Retina (tissue), 1 donor: ENCODE measurements around the gene COL18A1.
"Not testable (repeated sequence)": the region's sequence is repeated elsewhere in the genome, so short reads cannot be mapped to it uniquely, and the experiment has no call there.

Experiments
- DNase-seq: peaks from one replicate; pipeline ENCODE4 v3.0.0-alpha.2; 2016

COL18A1 gene

DNA sequence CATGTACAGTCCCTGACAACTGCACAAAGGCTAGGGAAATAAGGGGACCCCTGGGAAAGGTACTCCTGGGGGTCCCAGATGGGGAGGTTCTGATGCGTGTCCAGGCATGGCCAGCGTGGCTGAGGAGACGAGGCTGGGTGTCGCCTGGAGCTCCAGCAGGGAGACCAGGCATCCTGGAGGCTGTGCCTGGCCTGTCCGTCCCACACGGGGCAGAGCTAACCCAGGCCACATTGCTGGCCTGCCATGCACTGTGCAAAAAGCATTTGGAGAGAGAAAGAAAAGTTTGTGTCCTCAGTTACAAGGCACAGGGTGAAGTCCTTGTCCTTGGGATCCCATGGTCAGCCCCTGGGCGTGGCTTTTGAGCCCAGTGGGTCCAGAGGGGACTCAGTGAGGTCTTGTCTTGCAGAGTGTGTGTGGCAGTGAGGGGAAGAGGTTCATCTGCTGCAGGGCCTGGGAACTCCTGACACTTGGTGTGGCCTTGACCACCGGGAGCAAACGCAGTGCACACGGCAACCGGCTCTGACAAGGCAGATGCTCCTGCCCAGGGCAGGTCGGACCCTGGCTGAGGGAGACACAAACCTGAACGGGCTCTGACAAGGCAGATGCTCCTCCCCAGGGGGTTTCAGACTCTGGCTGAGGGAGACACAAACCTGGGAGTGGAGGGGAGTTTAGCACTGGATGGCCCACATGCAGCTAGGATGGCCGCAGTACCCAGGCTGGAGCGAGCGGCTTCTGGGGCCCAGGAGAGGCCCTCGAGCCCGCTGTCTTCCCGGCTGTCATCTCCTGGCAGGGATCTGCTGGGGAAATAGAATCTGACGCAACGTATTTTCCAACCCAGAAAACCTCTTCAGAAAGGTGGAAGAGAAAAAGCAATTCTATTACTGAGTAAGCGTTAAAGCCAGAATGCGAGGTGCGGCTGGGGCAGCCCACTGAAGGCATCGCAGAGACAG lies 37.3 kb upstream of the COL18A1 start:
- no peak for DNase-seq

DNA sequence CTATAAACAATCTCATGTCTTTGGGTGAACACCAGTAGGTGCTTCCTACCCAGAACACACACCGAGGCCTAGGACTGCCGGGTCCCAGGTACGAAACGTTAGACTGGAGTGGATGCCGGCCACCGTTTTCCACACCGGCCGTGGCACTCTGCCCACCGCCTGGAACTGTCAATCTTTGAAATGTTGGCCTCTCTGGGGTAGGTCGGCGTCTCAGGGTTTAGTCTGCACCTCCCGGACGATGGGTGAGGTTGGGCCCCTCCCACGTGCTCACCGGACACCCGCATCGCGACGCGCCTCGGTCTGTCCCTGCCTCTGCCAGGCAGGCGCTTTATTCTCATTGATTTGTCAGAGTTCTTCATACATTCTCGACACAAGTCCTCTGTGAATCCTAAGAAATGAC lies 35.9 kb upstream of the COL18A1 start:
- not testable (repeated sequence) for DNase-seq

DNA sequence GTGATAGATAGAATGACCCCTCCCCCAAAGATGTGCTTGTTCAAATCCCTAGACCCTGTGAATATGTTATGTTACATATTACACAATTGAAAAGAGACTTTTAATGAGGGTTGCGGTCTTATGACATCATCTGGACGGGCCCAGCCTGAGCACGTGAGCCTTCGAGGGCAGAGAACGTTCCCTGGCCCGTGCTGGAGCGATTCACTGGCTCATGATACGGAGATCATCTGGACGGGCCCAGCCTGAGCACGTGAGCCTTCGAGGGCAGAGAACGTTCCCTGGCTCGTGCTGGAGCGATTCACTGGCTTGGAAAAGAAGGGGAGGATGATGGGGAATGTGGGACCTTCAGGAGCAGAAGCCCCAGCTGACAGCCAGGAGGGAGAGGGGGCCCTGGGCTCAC lies 34.4 kb upstream of the COL18A1 start:
- DNase-seq = no peak

DNA sequence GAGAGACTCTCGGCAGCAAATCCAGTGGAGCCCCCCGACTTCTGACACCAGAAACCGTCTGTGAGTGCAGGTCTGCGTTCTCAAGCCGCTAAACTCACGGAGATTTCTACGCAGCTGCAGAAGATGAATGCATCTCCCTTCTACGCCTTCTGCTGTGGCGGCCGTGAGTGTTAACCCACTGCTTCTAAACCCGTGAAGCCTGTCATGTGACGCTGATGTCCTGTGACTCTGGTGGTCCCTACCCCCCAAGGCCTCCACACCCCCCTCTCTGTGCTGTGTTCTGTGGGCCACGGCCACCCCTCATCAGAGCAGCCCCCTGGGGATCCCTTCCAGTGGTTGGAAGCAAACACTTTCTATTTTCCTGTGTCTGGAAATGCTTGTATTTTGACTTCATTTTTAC lies 33.9 kb upstream of the COL18A1 start:
- DNase-seq = peak; percentile 49

DNA sequence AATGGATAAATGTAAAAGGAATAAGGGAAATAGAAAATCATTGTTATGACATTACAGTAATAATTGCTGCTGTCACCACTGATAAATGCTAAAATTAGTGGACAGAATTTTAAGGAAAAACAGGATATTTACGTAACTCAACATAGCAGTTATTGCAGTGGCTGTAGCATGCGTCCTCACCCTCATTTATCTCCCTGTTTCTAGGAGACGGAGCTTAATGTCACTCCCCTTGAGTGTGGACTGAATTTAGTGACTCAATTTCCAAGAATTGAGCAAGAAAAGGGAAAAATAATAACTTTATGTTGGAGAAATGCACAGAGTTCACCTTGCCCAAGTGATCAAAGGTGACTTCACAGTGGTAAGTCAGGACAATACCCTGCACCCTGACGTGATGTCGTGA lies 33.3 kb upstream of the COL18A1 start:
- no peak for DNase-seq

DNA sequence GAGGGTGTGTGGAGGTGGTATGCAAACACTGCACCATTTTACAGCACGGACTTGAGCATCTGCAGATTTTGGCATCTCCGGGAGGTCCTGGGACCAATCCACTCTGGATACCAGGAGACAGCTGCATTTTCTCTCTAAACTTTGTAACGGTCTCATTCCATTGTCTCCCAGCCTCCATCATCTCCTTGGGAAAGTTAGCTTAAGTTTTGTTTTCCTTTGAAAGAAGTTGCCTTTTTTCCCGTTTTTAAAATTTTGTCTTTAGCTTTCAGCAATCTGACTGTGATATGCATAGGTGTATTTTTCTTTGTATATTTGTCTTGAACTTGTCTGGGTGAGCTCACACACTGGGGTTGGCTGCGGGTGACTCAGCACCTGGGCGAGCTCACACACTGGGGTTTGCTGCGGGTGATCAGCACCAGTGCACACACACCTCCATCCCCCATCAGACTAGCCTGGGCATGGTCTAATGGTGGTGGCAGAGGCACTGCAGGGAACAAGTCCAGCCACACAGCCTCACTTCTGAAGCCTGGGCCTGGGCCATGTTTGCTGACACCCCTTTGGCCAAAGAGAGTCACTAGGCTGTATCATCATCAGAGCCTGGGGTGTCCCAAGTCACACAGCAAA lies 32.1 kb upstream of the COL18A1 start:
- DNase-seq = no peak

DNA sequence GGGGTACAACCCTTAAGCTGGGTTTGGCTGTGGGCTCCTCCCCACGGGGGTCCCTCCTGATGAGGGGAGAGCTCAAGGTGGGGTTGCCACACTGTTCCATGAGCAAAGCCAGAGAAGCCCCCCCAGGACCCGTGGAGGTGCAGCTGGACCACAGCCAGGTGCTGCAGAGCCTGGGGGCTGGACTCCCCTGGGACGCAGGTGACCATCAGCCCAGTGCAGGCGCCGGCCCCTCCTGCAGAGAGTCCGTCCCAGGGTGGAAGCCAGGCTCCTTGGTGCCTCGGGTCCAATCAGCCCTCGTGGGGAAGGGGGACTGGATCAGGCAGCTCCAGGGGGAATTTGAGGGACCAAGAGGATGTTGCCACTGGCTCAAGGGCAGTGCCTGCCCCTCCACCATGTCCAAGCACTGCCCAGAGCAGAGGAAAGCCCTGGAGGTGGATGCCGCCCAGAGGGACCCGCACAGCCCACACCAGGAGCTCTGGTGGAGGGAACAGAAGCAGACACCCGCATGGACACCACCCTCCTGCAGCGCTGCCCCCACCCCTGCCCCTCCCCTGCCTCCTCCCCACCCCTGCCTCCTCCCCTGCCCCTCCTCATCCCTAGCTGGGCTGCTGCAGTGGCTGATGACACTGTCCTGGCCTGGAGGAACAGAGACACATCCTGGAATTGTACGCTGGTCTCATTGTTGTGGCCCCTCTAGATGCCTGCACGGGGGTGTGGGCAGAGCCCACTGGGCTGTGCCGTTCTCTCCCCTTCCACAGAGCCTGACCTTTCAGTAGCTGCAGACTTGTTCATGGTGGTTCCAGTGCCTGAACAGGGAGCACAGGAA lies 30.8 kb upstream of the COL18A1 start:
- no peak for DNase-seq

DNA sequence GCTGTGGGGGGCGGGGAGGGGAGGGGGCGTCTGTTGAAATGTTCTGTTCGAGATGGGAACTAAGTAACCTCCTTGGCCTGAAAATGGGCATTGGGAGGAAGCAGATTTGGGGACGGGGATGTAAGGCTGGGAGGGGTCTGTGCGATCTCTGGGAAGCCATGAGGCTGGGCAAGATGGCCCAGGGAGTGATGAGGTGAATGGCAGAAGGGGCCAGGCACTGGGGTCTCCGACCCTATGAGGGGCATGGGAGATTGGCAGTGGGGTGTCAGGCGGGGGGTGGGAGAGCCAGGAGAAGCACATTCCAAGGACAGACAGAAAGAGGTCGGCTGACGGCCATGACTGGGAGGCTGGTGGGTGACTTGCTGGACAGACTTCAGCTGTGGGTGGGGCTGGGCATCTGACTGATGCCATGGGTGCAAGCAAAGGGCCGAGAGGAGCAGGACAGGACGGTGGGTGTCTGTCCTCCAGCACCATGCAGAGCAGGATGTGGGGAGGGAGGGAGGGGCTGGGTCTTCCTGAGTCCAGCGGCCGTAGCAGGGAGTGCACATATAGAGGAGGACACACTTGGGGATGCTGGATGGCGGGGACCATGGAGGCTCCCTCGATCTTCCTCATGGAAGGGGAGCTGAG lies 30.0 kb upstream of the COL18A1 start:
- DNase-seq = no peak

DNA sequence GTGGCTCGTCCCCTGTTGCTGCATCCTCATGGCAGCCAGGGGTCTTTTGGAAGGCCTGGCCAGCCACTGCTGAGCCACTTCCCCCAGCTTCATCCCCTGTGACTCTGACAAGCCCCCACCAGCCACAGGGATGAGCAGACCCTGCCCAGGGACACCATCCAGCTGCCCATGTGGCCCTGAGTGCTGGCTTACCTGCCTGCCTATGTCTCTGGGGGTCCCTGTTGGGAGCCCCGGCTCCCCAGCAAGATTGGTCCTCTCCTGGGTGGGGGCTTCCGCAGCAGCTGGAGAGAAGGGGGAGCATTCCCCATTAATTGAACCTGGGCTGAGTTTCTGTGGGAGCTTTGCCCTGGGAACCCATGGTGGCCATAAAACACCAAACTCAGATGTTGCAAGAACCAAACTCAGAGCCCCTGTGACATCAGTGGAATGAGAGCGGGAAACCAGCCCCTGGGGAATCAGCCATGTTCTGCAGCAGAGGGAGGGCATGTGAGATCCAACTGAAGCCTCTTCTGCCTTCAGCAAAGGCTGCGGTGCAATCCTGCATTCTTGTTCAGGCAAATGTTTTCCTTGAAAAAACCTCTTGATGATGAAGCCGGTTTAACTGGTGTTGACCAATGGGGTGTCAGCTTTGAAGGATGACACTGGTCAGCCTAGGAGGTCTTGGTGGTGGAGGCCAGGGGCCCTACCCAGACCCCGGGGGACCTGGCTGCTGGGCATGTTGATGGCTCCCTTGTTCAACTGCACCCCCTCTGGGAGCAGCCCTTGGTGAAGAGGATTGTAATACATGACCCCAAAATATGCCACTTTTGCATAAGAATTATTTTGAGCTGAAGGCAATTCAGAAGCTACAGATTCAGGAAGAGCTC lies 28.3 kb upstream of the COL18A1 start:
- no peak for DNase-seq

DNA sequence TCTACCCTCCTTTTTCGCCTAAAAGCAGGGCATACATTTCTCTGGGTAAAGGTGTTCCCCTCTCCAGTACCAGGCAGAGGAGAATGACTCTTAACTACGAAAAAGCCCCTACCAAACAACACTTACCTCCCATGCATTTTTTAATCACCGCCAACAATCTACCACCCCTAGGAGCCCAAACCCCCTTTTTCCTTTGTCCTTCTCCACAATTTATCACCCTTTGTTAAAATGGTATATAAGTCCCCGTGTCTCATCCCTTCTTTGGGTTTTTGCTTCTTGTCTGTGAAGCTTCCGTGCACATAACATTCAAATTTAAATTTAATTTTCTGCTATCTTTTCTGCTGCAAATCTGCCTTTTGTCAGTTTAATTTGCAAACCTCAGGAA lies 27.6 kb upstream of the COL18A1 start:
- DNase-seq = no peak

DNA sequence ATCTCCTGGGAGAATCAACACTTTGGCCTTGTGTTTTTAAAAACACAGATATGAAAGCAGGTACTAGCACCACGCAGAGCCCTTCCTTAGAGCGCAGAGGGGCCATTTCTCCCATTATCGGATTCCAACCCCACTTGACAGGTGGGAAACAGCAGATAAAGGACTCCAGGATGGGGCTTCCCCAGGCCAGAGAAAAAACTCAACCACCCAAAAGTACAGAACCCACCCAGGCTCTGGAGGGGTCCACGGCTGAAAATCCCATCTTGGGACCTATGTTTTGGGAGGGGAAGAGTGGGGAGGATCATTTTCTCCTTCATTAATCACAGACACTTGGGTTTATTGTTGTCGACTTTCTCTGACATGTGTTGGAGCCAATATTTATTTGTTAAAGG lies 27.1 kb upstream of the COL18A1 start:
- no peak for DNase-seq

DNA sequence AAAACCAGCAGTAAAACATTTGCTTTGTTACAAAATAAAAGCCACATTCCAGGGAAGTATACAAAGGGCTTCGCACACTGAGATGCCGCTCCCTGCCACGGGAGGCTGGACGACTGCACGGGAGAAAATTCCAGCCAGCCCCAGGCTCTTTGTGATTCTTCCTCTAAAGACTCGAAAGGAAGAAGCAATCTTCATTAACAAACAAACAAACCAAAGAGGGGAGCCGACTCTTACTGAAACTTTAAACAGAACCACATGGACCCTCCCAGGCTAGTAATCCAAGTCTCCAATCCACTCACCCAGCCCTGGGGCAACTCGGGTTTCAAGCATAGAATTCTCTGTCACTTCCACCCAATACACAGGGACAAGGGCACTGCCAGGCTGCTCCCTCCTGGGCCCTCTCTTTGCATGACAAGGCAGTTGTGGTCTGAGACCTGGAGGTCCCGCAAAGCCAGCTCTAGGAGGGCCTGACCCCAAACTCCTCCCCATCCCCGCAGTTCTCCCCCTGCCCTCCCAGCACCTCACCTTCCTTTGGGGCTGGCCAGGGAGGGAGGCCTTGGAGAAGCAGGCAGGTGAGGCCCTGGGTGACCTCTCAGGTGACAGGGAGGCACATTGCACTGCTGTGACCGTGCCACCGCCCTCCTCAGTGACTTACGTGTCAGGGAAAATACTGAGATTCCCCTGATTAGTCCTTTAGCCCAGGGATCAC lies 26.6 kb upstream of the COL18A1 start:
- DNase-seq = no peak

DNA sequence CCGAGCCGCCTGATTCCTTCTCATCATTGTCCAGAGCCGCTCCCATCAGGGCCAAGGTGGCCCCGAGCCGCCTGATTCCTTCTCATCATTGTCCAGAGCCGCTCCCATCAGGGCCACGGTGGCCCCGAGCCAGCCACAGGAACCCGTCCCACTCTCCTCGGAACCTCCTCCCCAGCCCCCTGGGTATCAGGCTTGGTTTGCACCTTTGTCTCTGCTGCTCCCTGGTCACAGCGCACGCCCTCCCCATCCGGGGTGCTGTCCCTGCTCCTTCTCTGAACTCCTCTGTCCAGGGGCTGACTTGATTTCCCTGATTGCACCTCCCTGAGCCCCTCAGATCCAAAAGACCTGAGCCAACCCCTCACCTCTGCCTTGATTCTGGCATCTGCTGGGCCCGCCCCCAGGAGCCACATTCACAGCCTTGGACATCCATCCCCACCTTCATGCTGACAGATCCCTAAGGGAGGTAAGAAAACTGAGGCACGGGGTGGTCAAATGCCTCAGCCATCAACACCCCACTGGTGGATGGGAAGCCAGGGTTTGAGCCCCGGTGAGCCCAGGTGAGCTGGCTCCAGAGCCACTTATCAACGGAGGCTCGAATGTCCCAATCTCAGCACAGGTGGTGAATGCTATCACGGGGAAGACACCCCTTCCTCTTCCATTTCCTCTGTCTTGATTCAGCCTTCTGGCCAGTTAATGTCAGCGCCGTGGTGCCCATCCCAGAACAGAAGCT lies 25.6 kb upstream of the COL18A1 start:
- no peak for DNase-seq

DNA sequence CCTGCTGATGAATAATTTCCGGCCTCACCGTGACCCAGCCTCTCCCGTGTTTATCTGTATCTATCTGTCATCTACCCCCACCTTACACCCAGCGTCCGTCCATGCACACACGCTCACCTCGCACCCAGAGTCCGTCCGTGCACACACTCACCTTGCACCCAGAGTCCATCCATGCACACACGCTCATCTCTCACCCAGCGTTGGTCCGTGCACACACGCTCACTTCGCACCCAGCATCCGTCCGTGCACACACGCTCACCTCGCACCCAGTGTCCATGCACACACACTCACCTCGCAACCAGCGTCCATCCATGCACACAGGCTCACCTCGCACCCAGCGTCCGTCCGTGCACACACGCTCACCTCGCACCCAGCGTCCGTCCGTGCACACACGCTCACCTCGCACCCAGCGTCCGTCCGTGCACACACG lies 25.0 kb upstream of the COL18A1 start:
- no peak for DNase-seq

DNA sequence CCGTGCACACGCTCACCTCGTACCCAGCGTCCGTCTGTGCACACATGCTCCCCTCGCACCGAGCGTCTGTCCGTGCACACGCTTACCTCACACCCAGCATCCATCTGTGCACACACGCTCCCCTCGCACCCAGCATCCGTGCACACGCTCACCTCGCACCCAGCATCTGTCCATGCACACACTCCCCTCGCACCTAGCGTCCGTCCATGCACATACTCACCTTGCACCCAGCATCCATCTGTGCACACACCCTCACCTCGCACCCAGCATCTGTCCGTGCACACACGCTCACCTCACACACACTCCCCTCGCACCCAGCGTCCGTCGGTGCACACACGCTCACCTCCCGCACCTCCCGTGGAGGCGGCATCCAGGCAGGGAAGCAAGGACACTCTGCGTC lies 24.4 kb upstream of the COL18A1 start:
- DNase-seq = no peak

DNA sequence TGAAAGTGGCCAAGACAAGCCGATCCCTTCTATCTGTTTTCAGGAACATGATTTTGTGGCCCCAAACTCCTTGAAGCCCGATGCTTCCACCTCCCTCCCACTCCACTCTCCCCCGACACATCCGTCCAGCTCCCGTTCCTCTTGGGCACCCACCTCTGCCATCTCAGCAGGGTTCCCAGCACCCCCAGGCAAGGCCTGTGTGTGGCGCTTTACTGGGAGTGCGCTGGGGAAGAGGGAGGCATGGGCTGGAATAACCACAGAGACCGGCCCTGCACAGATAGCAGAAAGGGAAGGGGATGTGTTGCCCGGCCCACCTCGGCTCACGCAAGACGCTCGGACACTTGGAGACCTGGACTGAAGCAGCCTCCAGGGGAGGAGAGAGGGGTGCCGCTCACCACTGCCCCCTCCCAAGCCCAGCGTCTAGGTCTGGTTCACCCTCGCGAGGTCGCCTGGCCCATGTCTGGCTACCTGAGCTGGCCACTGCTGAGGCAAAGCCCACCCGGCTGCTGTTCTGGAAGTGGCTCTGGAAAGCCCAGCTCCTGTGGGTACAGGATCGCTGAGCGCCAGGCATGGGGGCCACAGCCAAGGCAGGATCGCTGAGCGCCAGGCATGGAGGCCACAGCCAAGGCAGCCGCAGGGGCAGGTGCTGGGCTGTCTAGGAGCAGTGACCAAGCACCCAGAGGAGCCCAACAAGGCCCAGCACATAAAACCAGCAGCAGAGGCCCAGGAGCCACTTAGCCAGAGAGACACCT lies 23.8 kb upstream of the COL18A1 start:
- DNase-seq = no peak

DNA sequence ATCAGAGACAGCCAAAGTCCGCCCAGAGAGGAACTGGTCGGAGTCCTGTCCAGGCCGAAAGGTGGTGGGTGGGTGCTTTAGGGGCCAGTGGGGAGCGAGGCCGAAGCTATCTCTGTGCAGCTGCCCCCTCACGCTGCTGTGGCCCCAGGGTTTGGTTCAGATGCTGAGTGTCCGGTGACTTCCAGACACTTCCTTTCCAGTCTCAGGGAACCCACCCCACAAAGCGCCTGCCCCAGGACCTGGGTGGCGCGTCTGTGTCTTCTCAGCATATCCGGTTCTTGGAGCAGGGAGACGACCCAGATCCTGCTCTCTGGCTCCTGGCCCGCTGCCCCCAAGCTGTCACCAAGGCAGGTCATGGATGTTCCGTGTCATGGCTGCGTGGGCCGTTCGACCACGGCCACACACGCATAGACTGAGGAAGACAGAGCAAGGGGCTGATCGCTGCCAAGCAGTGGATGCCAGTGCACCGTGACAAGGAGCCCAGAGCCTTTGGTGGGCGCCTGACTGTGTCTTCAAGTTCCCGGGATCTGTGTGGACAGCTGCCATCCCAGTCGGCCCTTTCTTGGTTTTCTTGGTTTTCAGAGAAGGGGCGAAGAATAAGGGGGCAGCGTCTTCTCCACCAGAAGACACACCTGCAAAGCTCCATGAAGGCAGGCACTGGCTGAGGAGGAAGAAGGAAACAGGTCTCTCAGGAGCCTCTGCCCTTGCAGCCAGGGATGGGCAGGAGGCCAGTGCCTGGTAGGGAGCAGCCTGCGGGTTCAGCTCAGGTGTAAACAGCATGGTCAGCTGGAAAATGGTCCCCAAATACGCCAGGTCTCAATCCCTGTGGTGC lies 22.9 kb upstream of the COL18A1 start:
- no peak for DNase-seq

DNA sequence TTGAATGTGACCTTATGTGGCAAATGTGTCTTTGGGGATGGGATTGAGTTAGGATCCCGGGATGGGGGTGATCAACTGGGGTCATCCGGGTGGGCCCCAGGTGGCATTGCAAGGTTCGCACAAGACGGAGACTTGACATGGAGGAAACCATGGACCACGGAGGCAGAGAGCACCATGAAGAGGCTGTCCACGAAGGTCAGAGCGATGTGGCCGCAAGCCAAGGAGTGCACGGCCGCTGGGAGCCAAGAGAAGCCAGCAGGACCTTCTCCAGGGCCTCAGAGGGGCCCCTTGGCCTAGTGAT lies 22.3 kb upstream of the COL18A1 start:
- DNase-seq = no peak

DNA sequence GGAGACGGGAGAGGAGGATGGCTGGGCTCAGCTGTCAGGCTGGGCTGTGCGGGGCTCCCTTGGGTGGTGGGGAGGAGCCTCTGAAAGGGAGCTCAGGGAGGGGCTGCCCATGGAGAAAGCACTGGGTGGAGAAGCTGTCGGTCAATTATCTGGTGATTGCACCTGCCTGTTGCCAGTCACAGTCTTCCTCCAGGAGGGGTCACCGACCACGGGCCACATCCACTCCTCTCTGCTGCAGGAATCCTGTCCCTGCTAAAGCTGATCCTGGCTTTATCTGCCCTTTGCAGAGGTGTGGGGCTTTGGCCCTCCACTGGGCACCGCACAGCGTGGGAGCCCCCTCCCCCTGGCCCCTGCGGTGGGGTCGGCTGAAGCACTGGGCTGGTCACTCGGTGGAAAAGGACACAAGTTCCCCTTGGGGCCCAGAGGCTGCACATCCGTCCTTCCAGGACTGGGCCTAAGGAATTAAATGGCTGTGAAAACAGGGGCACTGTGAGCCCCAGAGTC lies 21.8 kb upstream of the COL18A1 start:
- no peak for DNase-seq
